NCI-H524 (cell line): ENCODE measurements around the gene CLCN1.
"Not testable (repeated sequence)": the region's sequence is repeated elsewhere in the genome, so short reads cannot be mapped to it uniquely, and the experiment has no call there.

Experiments
- DNase-seq, 2 experiments: peaks; one replicate each; lab custom pipeline; 2025; lab: John Stamatoyannopoulos, UW

The CLCN1 gene

DNA sequence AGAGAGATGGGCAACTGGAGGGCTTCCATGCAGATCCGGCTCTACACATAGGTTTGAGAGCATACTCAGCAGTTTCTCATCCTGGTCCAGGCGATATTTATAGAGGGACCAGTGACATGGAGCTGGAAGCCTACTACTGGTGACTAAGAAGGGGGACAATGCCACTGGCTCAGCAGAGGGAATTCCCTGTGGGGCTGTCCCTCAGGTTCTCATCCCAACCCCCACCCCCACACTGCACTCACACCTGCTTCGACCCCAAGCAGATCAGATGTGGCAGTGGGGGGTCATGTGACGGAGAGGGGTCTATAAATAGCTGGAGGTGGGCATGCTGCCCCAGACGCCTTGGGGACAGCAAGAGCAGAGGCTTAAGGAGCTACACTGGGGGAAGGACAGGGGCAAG lies at the start of gene CLCN1:
TSS of gene CLCN1 (plus strand) at position 336 of the 400 bp plus-strand sequence. CDS start 102 bp downstream, outside the sequence.
- no peak for DNase-seq

DNA sequence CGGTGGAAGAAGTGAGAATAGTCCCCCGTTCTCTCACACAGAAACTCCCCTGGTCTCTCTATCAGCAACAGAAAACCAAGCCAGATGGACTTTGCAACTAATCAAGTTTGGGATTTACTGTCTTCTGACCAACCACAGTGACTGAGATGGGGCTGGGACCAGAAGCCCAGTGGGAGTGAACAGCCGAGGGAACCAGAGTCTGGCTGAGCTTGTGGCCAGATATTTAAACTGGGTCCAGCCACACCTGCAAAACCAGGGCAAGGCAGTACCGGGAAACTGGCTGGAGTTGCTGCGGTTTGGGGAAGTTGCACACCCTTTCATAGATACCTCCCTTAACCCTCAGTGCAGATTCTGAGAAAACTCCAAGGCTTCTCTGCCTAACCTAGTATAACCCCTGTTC lies 46.7 kb upstream of the CLCN1 start:
- DNase-seq, result peak in 1 of 2 experiments; percentile 7

DNA sequence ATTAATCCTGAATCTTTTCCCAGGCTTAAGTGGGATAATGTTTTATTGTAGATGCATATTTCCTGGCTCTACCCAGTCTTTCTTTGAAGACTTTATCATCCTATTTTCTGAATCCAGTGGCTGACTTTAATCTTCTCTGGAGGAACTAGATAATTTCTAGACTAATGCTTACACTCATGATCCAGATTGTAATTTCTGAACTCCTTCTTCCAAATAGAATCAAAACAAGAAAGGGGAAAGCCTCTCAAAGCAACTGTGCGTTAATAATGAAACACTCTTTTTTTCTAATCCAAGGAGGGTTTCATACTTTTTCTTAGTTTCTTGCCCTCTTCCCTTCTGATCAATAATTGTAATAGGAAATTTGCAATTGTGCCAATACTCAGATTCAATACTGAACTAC lies 44.7 kb upstream of the CLCN1 start:
- no peak for DNase-seq

DNA sequence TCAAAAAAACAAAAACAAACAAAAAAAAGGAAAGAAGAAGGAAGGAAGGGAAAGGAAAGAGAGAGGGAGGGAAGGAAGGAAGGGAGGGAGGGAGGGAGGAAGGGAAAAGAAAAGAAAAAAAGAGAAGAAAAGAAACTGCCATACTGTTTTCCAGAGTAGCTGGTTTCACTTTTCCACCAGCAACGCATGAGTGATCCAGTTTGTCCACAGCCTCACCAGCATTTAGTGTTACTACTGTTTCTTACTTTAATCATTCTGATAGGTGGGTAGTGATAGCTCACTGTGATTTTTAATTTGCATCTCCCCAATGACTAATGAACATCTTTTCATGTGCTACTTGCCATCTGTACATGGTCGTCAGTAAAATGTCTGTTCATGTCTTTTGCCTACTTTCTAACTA lies 43.0 kb upstream of the CLCN1 start:
- no peak for DNase-seq

DNA sequence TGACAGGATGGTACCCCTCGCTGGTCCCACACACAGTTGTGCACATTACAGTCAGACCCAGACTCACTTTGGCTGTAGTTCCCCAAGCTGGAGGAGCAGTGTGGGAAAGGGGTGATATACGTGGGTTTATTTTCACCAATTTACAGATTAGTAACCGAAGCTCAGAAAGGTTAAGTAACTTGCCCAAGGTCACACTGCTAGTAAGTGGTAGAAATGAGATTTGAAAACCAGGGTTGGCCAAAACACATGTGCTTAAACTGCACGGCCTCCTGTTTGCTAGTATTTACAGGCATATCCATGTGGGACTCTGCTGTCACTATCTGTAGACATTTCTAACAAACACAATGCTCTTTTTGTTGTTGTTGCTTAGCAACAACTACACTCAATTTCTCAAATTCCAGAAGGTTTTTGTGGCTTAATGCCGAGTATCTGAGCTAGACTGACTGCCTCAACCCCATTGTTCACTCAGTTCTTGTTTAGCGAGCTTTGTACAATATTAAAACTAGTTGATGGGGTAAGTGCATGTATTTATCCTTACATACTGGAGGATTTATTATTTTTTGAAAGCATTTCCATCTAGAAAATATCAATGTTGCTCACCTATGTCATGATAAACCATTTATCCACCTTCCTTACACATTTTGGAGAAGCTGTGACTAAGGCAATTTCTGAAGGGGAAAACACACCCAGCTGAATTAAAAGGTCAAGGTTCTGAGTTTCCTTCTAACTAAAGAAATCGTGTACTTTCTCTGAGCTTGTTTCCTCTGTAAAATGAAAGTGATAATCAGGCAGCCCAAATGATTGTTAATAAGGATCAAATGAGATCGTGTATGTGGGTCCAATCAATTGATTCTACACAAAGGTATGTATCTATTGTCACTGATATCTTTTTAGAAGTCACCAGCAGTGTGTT lies 36.5 kb upstream of the CLCN1 start:
- no peak for DNase-seq

DNA sequence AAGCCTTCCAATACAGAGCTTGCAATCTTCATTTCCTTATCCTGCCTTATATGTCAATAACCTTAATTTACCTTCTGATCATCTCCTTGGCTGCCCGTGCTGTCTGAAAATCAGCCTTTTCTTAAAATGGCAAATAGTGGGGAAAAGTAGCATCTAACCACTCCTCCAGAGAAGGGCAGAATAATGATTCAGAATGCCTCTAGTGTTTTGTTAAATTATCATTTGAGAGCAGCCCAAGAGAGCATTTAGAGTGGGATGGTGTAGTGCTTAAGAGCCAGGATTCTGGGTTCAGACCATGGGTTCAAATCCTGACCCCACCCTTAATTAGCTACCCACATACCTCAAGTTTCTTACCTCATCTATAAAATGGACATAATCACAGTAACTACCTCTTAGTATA lies 35.8 kb upstream of the CLCN1 start:
- DNase-seq, result no peak

DNA sequence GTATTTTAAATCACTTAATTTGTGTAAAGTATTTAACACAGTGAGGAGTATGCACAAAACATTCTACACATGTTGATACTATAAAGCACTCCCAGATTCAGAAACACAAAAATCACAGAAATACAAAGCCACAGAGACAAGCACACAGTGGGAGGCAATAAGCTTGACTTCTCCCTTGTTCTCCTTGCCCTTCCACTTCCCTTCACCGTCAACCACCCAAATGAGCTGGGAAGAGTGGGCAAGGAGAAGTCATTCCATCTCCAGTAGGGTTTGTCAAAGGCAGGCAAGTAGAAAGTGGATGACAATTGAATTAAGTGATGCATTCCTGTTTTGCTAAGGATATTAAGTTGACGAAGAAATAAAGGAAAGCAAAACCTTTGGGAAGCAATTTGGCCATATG lies 35.3 kb upstream of the CLCN1 start:
- DNase-seq, result no peak

DNA sequence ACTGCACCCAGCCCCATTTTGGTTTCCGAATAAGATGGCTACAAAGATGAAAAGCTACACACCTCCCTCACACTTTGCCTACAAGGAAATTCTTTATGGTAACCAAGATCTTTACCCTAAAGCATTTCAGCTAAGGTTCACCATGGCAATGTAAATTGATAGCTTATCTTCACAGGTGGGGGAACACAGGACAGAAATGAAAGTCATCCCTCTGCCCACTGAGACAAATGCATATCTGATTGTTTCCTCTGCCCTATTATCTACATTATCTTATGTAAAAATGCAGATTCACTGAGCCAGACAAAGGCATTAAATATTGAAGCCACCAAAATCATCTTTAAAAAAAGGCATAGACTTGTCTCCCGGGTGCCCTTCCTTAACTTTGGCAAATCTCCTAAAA lies 34.4 kb upstream of the CLCN1 start:
- DNase-seq, result no peak

DNA sequence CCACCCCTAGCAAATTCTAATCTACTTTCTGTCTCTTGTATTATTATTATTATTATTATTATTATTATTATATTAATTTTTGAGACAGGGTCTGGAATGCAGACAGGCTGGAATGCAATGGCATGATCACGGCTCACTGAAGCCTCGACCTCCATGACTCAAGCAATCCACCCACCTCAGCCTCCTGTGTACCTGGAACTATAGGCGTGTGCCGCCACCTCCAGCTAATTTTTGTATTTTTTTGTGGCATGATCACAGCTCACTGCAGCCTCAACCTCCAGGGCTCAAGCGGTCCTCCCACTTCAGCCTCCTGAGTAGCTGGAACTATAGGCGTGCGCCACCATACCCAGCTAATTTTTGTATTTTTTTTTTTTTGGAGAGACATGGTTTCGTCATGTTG lies 33.8 kb upstream of the CLCN1 start:
- no peak for DNase-seq

DNA sequence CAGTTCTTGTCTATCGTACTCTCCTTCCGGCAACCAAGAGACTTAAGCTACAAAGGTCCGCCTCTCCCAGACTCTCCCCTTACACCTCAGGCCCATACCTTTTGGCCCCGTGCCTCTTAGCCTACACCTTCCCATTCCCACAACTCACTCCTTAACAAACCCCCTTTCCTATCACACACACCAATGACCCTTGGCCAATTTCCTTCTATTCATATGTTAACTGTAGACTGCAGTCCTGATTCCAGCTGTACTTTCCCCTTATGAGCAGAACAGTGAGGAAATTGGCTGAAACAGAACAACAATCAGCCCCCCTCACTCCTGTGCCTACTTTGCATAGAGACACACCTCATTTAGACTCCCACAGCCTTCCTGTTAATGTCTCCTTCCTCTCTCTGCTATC lies 32.5 kb upstream of the CLCN1 start:
- DNase-seq, result no peak

DNA sequence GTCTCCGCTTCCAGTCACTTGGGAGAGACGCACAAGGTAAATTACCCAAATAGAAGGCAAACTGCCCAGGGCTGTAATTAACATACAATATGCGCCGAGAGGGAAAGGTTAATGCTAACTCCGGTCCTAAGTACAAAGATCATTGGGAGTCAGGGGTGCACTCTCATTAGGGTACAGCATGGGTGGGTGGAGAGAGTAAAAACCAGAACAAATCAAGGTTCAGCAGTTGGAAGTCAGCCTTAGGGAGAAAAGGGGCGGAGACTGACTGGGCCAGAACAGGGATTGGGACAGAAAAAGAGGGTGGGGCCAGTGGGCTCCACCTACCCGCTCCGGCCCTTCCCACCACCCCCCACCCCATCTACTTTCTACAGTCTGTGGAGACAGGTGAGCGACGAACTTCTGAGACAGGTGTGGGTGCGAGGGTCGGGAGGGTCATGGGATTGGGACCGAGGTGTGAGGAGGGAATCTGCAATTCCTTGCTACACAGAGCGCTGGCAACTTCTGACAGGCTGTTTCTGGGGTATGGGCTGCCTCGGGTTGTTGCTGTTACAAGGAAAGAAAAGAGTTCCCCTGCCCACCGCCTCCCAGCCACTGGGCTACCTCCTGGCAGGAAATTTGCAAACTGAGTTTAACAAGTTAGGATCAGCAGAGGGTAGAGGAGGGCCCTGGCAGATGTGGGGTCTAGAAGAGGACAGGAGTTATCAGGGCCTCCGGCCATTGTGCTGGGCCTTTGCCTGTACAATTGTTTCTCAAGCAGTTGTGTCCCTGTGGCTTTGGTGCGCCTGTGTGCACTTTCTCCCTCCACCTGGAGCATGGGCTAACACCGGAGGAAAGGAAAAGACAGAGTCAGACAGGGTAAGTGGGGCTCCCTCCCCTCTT lies 31.1 kb upstream of the CLCN1 start, which contains the start of gene TMEM139:
TSS of gene TMEM139 (plus strand) at position 368 of the 879 bp plus-strand sequence. CDS start 1,000 bp downstream, outside the sequence.
- no peak for DNase-seq

DNA sequence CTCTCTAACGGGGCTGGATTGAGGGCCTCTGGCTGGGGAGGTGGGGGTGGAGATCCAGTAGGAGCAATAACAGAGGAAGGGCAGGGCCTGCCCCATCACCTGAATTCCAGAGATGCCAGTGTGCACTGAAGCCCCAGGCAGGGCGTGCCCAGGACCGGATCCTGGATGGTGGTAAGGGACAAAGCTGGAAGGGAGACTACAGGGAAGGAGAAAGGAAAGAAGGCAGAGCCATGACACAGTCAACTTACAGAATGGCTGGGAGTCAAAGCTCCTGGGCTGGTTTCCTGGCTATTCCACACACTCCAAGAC lies 30.5 kb upstream of the CLCN1 start:
- DNase-seq, result no peak

DNA sequence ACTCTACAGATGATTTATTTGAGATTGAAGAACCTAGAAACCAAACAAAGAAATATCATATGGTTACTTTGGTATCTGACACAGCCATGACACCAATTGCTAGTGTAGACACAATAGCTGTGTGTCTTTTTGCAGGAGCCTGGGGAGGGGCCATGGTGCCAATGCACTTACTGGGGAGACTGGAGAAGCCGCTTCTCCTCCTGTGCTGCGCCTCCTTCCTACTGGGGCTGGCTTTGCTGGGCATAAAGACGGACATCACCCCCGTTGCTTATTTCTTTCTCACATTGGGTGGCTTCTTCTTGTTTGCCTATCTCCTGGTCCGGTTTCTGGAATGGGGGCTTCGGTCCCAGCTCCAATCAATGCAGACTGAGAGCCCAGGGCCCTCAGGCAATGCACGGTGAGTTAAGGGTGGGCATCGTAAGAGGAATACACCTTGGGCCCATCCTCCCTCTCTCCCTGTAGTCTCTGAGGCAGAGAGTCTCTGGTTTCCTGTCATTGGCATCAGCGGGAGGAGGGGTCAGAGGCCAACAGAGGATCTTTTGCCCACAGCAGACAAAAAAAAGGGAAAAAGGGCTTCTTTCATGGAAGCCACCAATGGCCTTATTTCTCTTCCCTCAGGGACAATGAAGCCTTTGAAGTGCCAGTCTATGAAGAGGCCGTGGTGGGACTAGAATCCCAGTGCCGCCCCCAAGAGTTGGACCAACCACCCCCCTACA lies 29.9 kb upstream of the CLCN1 start:
- no peak for DNase-seq

DNA sequence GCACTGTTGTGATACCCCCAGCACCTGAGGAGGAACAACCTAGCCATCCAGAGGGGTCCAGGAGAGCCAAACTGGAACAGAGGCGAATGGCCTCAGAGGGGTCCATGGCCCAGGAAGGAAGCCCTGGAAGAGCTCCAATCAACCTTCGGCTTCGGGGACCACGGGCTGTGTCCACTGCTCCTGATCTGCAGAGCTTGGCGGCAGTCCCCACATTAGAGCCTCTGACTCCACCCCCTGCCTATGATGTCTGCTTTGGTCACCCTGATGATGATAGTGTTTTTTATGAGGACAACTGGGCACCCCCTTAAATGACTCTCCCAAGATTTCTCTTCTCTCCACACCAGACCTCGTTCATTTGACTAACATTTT lies 29.4 kb upstream of the CLCN1 start:
- no peak for DNase-seq

DNA sequence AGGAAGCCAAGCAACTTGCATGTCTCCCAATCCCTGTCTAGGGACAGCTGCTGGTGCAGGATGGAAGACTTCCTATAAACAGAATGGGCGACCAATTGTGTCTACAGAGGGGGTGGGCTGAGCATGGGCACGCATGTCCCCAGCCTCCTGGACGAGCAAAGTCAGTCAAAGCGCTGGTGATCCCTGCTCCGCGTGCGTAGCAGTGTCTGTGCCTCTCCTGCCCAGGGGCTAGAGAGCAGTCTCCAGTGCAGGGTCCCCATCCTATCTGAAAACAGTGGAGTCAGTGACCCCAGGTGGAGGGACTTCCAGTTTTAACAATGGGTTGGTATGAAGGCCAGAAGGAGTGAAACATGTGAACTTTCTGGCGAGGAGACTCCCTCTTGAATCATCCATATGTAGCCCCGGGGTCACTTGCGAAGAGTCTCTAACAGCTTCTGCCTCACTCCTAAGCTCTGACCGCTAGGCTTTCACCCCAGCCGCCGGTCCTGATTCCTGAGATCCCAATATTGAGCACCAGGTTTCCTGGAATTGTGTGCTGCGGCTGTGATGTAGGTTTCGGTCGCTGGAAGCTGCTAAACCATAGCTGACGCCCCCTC lies 28.5 kb upstream of the CLCN1 start:
- no peak for DNase-seq

DNA sequence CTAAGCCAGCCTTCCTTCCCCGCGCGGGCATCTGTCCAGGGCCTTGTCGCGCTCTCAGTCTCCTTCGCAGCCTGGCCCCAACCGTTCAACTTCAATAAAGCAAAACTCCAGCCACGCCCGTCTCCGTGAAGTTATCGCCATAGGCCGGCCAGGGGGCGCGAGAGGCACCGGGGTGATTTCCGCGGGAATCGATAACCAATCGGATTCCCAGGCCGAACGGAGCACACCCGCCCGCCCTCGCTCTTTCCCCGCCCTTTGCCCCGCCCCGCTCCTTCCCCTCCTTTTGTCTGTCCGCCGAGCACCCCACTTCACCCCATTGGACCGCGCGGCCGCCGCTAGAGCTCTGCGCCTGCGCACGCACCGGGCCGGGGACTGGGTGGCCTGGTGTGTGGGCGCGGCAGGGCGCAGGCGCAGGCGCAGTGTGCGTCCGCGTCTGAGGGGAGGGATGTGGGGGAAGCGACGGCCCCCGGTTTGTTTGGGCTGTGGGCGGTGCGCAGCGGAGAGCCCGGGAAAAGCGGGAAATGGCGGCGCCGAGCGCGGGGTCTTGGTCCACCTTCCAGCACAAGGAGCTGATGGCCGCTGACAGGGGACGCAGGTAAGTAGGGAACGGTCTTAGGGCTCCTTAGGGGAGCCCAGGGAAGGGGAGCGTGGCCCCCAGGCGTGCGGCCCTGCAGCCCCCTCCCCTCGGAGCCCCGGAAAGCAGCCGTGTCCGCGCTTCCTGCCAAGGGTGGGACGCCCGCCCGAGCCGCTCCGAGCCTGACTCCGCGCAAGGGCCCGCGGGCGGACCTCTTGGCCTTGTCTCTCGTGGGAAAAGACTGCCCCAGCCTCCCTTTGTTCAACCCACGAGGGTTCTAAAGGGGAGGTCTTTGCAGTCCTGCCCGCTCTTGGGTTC lies 27.7 kb upstream of the CLCN1 start, which contains the start of gene CASP2:
TSS of gene CASP2 (plus strand) at position 417 of the 892 bp plus-strand sequence. CDS start at position 522, 105 bp downstream.
- peak; percentile 88 to 91 for DNase-seq

DNA sequence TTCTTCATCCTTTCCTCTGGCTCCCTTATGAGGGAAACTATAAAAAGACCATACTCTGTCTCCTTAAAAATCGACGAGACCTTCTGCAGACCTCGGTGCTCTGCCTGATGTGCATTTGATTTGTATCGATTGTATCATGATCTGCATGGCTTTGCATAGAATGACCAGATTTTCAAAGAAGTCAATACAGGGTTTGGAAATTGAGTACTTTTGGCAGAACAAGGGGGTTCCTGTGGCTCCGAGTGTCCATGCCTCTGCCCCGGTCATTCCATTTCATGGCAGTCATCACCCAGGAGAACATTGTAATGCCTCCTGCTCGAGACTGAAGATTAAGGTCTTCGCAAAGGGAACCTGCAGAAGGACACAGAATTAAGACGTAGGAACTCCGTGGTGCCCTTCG lies 27.1 kb upstream of the CLCN1 start:
- no peak for DNase-seq

DNA sequence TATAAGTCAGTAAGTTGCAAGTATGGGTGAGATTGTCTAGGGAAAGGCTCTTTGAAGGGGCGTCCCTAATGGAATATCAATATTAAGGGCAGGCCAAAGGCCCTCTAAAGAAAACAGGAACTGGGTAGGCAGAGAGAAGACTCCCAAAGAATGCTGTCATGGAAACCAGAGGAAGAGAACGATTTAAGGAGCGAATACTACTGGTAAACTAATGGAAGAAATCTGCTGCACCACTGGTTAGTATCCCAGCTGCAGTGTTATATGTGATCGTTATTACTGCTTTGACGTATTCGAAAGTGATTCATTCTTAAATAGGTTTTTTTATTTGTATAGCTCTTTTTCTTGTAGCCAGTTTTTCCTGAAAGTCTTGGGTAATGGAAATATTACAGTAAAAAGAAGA lies 26.5 kb upstream of the CLCN1 start:
- DNase-seq, result no peak

DNA sequence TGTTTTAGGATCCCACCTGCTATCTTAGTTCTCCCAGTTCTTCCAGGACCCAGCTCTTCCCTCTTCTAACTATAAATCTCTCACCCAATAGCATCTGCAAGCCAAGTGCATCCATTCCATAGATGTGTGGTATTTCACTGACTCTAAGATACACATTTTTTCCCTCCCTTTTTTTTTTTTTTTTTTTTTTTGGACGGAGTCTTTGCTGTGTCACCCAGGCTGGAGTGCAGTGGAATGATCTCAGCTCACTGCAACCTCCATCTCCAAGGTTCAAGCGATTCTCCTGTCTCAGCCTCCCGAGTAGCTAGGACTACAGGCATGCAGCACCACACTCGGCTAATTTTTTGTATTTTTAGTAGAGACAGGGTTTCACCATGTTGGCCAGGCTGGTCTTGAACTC lies 26.0 kb upstream of the CLCN1 start:
- DNase-seq, result not testable (repeated sequence)

DNA sequence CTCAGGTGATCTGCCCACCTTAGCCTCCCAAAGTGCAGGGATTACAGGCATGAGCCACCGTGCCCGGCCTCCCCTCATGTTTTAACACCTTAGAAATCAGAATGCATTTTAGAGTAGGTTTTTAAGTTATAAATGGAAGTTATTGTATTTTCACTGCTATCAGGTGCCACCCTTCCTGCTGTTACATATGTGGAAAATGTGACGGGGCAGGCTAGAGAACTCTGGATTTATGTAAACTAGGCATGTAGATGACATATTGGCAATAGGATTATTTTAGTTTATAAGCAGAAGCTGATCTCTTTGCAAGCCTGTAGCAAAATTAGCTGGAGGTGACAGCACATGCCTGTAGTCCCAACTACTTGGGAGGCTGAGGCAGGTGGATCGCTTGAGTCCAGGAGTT lies 25.6 kb upstream of the CLCN1 start:
- DNase-seq, result no peak

DNA sequence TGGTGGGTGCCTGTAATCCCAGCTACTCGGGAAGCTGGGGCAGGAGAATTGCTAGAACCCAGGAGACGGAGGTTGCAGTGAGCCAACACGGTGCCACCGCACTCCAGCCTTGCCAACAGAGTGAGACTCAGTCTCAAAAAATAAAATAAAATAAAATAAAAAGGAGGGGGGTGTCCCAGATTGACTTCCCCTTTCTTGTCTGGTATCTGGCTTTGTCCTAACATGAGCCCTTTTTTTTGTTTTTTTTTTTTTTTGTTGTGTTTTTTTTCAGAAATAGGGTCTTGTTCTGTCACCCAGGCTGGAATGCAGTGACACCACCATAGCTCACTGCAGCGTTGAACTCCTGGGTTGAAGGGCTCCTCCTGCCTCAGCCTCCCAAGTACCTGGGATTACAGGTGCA lies 23.0 kb upstream of the CLCN1 start:
- no peak for DNase-seq
